PC-3 (cell line): ENCODE measurements around the gene TTLL10. TPM values are rescaled to one million over a fixed set of nuclear protein-coding genes. Genes with fewer than 3 reads are reported as not detected.
A peak's percentile ranks its signal among the peaks of the same experiment; 100 is the strongest.

ENCODE experiments used
- ATAC-seq: fragments of 200-7000 bp; cut with Tn5 transposase; 2 replicates; pipeline ENCODE4 v1.9.1; 2020; ENCODE audit warnings: mild to moderate bottlenecking, moderate library complexity
- BruUV-seq: library from RNA; stranded (reverse); fragments of 400-500 nt; replicated peaks from 2 replicates; lab custom pipeline; 2021; lab: Mats Ljungman, UMichigan
- CTCF ChIA-PET: fragments of 300-600 bp; sonication (Branson Sonifier 250); formaldehyde crosslinking; loops from one replicate; lab custom pipeline; 2022; ENCODE audit warnings: antibody characterized with exemption; lab: Charles Lee
- POLR2A ChIA-PET: fragments of 300-600 bp; sonication (Branson Sonifier 250); formaldehyde crosslinking; loops from one replicate; lab custom pipeline; 2022; ENCODE audit warnings: antibody characterized with exemption; ENCODE audit not compliant: unreplicated experiment; lab: Charles Lee
- DNase-seq: peaks from one replicate; pipeline ENCODE4 v3.0.0-alpha.2; 2015
- H2AFZ ChIP-seq: fragments of 300-600 bp; sonication (generic); 2 replicates; pipeline ENCODE4 v1.6.0; 2016; ENCODE audit warnings: antibody characterized with exemption, low read length
- H3F3A ChIP-seq: fragments of 300-600 bp; sonication (generic); one replicate; pipeline ENCODE4 v1.6.0; 2017; ENCODE audit warnings: antibody characterized with exemption, low read length, control low read depth, mild to moderate bottlenecking; ENCODE audit not compliant: unreplicated experiment
- H3K27ac ChIP-seq: fragments of 300-600 bp; sonication (generic); 2 replicates; pipeline ENCODE4 v1.5.1; 2016; ENCODE audit warnings: mild to moderate bottlenecking, low read length
- H3K27me3 ChIP-seq: fragments of 300-600 bp; sonication (generic); 2 replicates; pipeline ENCODE4 v1.6.1; 2016; ENCODE audit warnings: low read length, mixed read lengths
- H3K36me3 ChIP-seq: fragments of 300-600 bp; sonication (generic); 2 replicates; pipeline ENCODE4 v1.6.1; 2016; ENCODE audit warnings: low read depth, mixed run types, low read length, mixed read lengths
- H3K4me1 ChIP-seq: fragments of 300-600 bp; sonication (generic); 2 replicates; pipeline ENCODE4 v1.5.1; 2016; ENCODE audit warnings: low read length; ENCODE audit not compliant: insufficient read depth
- H3K4me2 ChIP-seq: fragments of 300-600 bp; sonication (generic); 2 replicates; pipeline ENCODE4 v1.6.0; 2016; ENCODE audit warnings: low read length
- H3K4me3 ChIP-seq: fragments of 300-600 bp; sonication (generic); 2 replicates; pipeline ENCODE4 v1.5.1; 2016; ENCODE audit warnings: mild to moderate bottlenecking, low read length, mixed read lengths
- H3K79me2 ChIP-seq: fragments of 300-600 bp; sonication (generic); 2 replicates; pipeline ENCODE4 v1.6.1; 2017; ENCODE audit warnings: low read length, mixed read lengths
- H3K9ac ChIP-seq: fragments of 300-600 bp; sonication (generic); 2 replicates; pipeline ENCODE4 v1.6.0; 2016; ENCODE audit warnings: mild to moderate bottlenecking, low read length
- H3K9me2 ChIP-seq: fragments of 300-600 bp; sonication (generic); replicated peaks from 2 replicates; pipeline ENCODE4 v1.6.1; 2016; ENCODE audit warnings: mixed run types, low read length, mixed read lengths
- H3K9me3 ChIP-seq: fragments of 300-600 bp; sonication (generic); 2 replicates; pipeline ENCODE4 v1.6.1; 2016; ENCODE audit warnings: low read length, mixed read lengths
- H4K20me1 ChIP-seq: fragments of 300-600 bp; sonication (generic); 2 replicates; pipeline ENCODE4 v1.6.1; 2016; ENCODE audit warnings: low read length, mixed read lengths
- EZH2 ChIP-seq: fragments of 300-600 bp; sonication (generic); IDR thresholded peaks from one replicate; pipeline ENCODE4 v1.6.1; 2017; ENCODE audit warnings: antibody characterized with exemption, mild to moderate bottlenecking, low read length; ENCODE audit not compliant: unreplicated experiment
- EZH2phosphoT487 ChIP-seq: fragments of 300-600 bp; sonication (generic); IDR thresholded peaks from 2 replicates; pipeline ENCODE4 v1.6.1; 2018; ENCODE audit warnings: mild to moderate bottlenecking, antibody characterized with exemption, low read length, borderline replicate concordance
- intact Hi-C: fragments of 100-400 bp; cut with micrococcal nuclease; formaldehyde crosslinking; loops from 2 replicates; pipeline ENCODE4 v1.9.0; 2023
- total RNA-seq: library from RNA; depleted of rRNA; stranded (reverse); fragments of >200 nt; gene quantifications from 2 replicates; pipeline ENCODE4 v1.2.3, GENCODE V29; 2014
- TF ChIP-seq, protein P1 (sequence below): fragments of 300-600 bp; sonication (generic); conservative IDR thresholded peaks from 2 replicates; pipeline ENCODE4 v1.5.1; 2017; ENCODE audit warnings: antibody characterized with exemption, low read depth, mild to moderate bottlenecking, low read length

The TTLL10 gene
- total RNA-seq, 1 experiment from 2014 or later = 0.36 TPM

DNA sequence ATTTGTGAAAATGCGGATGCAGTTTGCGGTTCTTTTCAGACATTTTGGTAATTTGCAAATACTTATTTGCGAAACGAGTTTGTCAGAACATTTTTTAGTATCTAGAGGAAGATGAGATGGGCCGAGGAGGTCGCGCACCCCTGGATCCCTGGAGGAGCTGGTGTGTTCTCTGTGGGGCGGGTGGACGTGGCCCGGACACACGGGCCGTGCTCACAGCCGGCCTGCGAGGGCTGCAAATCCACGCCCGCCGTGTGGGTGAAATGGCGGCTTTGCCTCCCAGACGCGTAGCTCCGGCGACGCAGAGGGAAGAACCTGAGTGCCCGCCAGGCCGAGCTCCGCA, 9.3 kb upstream of the TTLL10 start:
- ChIA-PET POLR2A (interaction anchor here (0.7 kb wide), 1 partner anchor 85 kb away, joined by 5 read pairs; no protein-coding TSS in a partner anchor), CTCF (interaction anchor here (2.8 kb wide), 1 partner anchor 42 kb away, joined by 16 read pairs; no protein-coding TSS in a partner anchor)
- H3K9ac ChIP-seq = peak overlapping the region; percentile 77
- DNase-seq = no peak
- H3K4me2 ChIP-seq = peak overlapping the region; percentile 82
- peak overlapping the region; percentile 73 for H3K27ac ChIP-seq
- H4K20me1 ChIP-seq = peaks cover 42% of the 10 kb centered on the region
- no peaks in the 10 kb centered on the region for H3F3A ChIP-seq
- peaks cover 65% of the 10 kb centered on the region for H3K79me2 ChIP-seq
- peak; percentile 3; the same call in 1 of the 2 replicates for ATAC-seq
- no peak for TF ChIP-seq EZH2phosphoT487
- no peak for TF ChIP-seq EZH2
- TF ChIP-seq, protein P1, sequence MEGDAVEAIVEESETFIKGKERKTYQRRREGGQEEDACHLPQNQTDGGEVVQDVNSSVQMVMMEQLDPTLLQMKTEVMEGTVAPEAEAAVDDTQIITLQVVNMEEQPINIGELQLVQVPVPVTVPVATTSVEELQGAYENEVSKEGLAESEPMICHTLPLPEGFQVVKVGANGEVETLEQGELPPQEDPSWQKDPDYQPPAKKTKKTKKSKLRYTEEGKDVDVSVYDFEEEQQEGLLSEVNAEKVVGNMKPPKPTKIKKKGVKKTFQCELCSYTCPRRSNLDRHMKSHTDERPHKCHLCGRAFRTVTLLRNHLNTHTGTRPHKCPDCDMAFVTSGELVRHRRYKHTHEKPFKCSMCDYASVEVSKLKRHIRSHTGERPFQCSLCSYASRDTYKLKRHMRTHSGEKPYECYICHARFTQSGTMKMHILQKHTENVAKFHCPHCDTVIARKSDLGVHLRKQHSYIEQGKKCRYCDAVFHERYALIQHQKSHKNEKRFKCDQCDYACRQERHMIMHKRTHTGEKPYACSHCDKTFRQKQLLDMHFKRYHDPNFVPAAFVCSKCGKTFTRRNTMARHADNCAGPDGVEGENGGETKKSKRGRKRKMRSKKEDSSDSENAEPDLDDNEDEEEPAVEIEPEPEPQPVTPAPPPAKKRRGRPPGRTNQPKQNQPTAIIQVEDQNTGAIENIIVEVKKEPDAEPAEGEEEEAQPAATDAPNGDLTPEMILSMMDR = no peak
- intact Hi-C loops = loop anchor here (2.0 kb wide), 2 partner anchors 42 to 66 kb away; no protein-coding TSS in a partner anchor
- no peaks in the 10 kb centered on the region for H3K36me3 ChIP-seq
- H3K9me2 ChIP-seq = no peaks in the 10 kb centered on the region
- no peaks in the 10 kb centered on the region for H3K27me3 ChIP-seq
- H3K4me1 ChIP-seq = peaks cover 17% of the 10 kb centered on the region
- peak overlapping the region; percentile 90 for H3K4me3 ChIP-seq
- H2AFZ ChIP-seq = peak overlapping the region; percentile 14; the same call in 1 of the 2 replicates
- BruUV-seq = TSS peak; percentile 51
- H3K9me3 ChIP-seq = no peaks in the 10 kb centered on the region

DNA sequence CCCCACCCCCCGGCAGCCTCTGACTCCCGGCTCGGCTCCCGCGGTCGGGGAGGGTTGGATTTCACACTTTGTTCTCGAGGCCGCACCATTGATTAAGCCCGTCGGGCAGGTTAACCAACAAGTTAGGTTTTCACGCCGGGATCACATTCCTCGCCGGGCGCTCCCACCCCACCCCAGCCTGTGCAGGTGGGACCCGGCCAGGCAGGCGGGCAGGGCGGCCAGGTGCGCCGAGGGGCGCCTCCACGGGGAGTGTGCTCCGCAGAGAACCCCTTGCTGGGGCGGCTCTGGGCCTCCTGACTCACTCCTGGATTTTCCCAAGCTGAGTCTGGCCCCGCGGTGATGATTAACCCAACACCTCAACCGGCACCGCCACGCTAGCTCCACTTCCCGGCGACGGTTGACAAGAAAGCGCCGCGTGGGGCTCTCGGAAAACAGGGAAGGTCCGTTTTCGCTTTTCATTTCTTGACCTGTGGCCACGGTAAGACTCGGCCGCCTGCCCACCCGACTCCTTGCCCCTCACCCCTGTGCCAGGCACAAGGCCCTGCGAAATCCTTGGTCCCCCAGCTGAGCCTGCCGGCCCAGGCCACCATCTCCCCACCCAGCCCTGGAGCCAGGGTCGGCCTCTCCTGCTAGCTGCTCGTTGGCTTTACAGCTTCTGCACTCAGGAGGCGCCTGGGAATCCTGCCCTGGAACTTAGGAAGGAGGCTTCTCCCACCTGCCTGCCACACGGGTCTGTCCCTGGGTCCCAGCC, 8.8 kb upstream of the TTLL10 start:
- H3K4me2 ChIP-seq = peak overlapping the region; percentile 82

More for the DNA sequence above, 8.8 kb upstream of the TTLL10 start:
- BruUV-seq = no TSS peak
- Histone ChIP-seq H3K4me3 (peak overlapping the region; percentile 90), H3K27me3 (no peaks in the 10 kb centered on the region), H4K20me1 (peaks cover 42% of the 10 kb centered on the region), H3K9me3 (no peaks in the 10 kb centered on the region), H3F3A (no peaks in the 10 kb centered on the region), H3K9ac (peak overlapping the region; percentile 77), H3K79me2 (peaks cover 71% of the 10 kb centered on the region), H3K36me3 (no peaks in the 10 kb centered on the region), H2AFZ (peak overlapping the region; percentile 14; the same call in 1 of the 2 replicates), H3K27ac (peak overlapping the region; percentile 73), H3K4me1 (peaks cover 17% of the 10 kb centered on the region), H3K9me2 (no peaks in the 10 kb centered on the region)
- ATAC-seq (peak; percentile 34), DNase-seq (peak; percentile 82)
- TF ChIP-seq EZH2phosphoT487 = no peak
- TF ChIP-seq EZH2 = no peak
- TF ChIP-seq, protein P1 = no peak
- POLR2A ChIA-PET = interaction anchor here (0.7 kb wide), 1 partner anchor 86 kb away, joined by 5 read pairs; no protein-coding TSS in a partner anchor
- intact Hi-C loops = loop anchor here (2.0 kb wide), 2 partner anchors 42 to 66 kb away; no protein-coding TSS in a partner anchor
- CTCF ChIA-PET = interaction anchor here (2.8 kb wide), 1 partner anchor 43 kb away, joined by 16 read pairs; no protein-coding TSS in a partner anchor
